GM12874 (cell line): Measurements from ENCODE around the gene BOC.

Source experiments
- CTCF ChIP-seq: IDR thresholded peaks from 2 replicates; pipeline ENCODE4 v1.5.1; 2011; ENCODE audit warnings: low read depth, mild to moderate bottlenecking, control low read depth, low read length, moderate library complexity; ENCODE audit not compliant: insufficient read depth

The BOC gene

GRCh38 chr3:113269661-113270060, 58.3 kb downstream of the BOC start:
- no peak for TF ChIP-seq CTCF

GRCh38 chr3:113270068-113270467, 58.7 kb downstream of the BOC start:
- TF ChIP-seq CTCF: no peak

- TF ChIP-seq CTCF: no peak
Observed at GRCh38 chr3:113270786-113271185, 59.4 kb downstream of the BOC start.

- TF ChIP-seq CTCF: no peak
Observed at GRCh38 chr3:113271189-113271588, 59.8 kb downstream of the BOC start.

GRCh38 chr3:113271594-113272384, 60.4 kb downstream of the BOC start:
- TF ChIP-seq CTCF: no peak

GRCh38 chr3:113272385-113272779, 61.0 kb downstream of the BOC start:
- no peak for TF ChIP-seq CTCF

- no peak for TF ChIP-seq CTCF
Observed at GRCh38 chr3:113273011-113273410, 61.7 kb downstream of the BOC start.
